OCI-LY7 (cell line): ENCODE results near the gene FAM217B. TPM values are rescaled to one million over a fixed set of nuclear protein-coding genes. Genes with fewer than 3 reads are reported as not detected.

ENCODE experiments used
- BruUV-seq: library from RNA; stranded (reverse); fragments of 400-500 nt; replicated peaks from 2 replicates; lab custom pipeline; 2021; lab: Mats Ljungman, UMichigan
- CTCF ChIA-PET: fragments of 300-600 bp; sonication (Branson Sonifier 250); formaldehyde crosslinking; loops from one replicate; lab custom pipeline; 2022; ENCODE audit warnings: antibody characterized with exemption; ENCODE audit not compliant: unreplicated experiment; lab: Charles Lee
- POLR2A ChIA-PET: fragments of 300-600 bp; sonication (Branson Sonifier 250); formaldehyde crosslinking; loops from one replicate; lab custom pipeline; 2022; ENCODE audit warnings: antibody characterized with exemption; lab: Charles Lee
- DNase-seq: peaks from one replicate; pipeline ENCODE4 v3.0.0-alpha.2; 2015; ENCODE audit warnings: low spot score
- H2AFZ ChIP-seq: fragments of 200-600 bp; sonication (generic), shearing (Covaris generic); 2 replicates; pipeline ENCODE4 v1.6.1; 2014; ENCODE audit warnings: mild to moderate bottlenecking, antibody characterized with exemption, low read length, moderate library complexity
- H3K27ac ChIP-seq: fragments of 200-600 bp; sonication (generic); 2 replicates; pipeline ENCODE4 v1.5.1; 2014; ENCODE audit warnings: mixed run types, low read depth, mild to moderate bottlenecking, moderate library complexity, low read length, inconsistent platforms; ENCODE audit not compliant: poor library complexity, severe bottlenecking
- H3K36me3 ChIP-seq: fragments of 200-600 bp; sonication (generic); 2 replicates; pipeline ENCODE4 v1.6.1; 2014; ENCODE audit warnings: mild to moderate bottlenecking, antibody characterized with exemption, low read length, moderate library complexity, mixed read lengths; ENCODE audit not compliant: insufficient read depth
- H3K4me1 ChIP-seq: fragments of 200-600 bp; sonication (generic); 2 replicates; pipeline ENCODE4 v1.5.1; 2014; ENCODE audit warnings: mild to moderate bottlenecking, low read length; ENCODE audit not compliant: insufficient read depth, poor library complexity, severe bottlenecking
- H3K4me2 ChIP-seq: fragments of 200-600 bp; sonication (generic); 2 replicates; pipeline ENCODE4 v1.6.1; 2014; ENCODE audit warnings: mild to moderate bottlenecking, low read length
- H3K4me3 ChIP-seq: fragments of 200-600 bp; sonication (generic); 2 replicates; pipeline ENCODE4 v1.5.1; 2014; ENCODE audit warnings: mild to moderate bottlenecking, low read depth, low read length; ENCODE audit not compliant: poor library complexity, severe bottlenecking
- H3K79me2 ChIP-seq: fragments of 200-600 bp; sonication (generic); 2 replicates; pipeline ENCODE4 v1.6.1; 2016; ENCODE audit warnings: low read depth, mild to moderate bottlenecking, low read length, moderate library complexity, mixed read lengths; ENCODE audit not compliant: insufficient read depth
- H3K9me2 ChIP-seq: fragments of 200-600 bp; sonication (generic); 2 replicates; pipeline ENCODE4 v1.6.1; 2016; ENCODE audit warnings: mild to moderate bottlenecking, low read length, mixed read lengths; ENCODE audit not compliant: insufficient read depth
- H3K9me3 ChIP-seq: fragments of 200-600 bp; sonication (generic); 2 replicates; pipeline ENCODE4 v1.6.1; 2014; ENCODE audit warnings: mild to moderate bottlenecking, mixed run types, low read length, mixed read lengths
- H4K20me1 ChIP-seq: fragments of 200-600 bp; sonication (generic); 2 replicates; pipeline ENCODE4 v1.6.1; 2014; ENCODE audit warnings: mild to moderate bottlenecking, antibody characterized with exemption, low read length, moderate library complexity, mixed read lengths; ENCODE audit not compliant: insufficient read depth
- EZH2phosphoT487 ChIP-seq: fragments of 200-600 bp; sonication (generic); IDR thresholded peaks from 2 replicates; pipeline ENCODE4 v1.6.1; 2018; ENCODE audit warnings: low read depth, borderline replicate concordance, mild to moderate bottlenecking, mixed run types, antibody characterized with exemption, low read length, moderate library complexity, mixed read lengths
- intact Hi-C: fragments of 100-400 bp; cut with micrococcal nuclease; formaldehyde crosslinking; loops from one replicate; pipeline ENCODE4 v1.10.0; 2022; ENCODE audit not compliant: unreplicated experiment
- total RNA-seq, 2 experiments: library from RNA; depleted of rRNA in 1 of 2; stranded (reverse); fragments of >200 nt in 1 of 2; shearing (Covaris generic) in 1 of 2; gene quantifications; 2 replicates each; pipeline ENCODE4 v1.2.3, GENCODE V29; 2014 to 2022
- TF ChIP-seq, protein P1 (sequence below): fragments of 200-600 bp; sonication (generic); conservative IDR thresholded peaks from 2 replicates; pipeline ENCODE4 v1.5.1; 2014; ENCODE audit warnings: mild to moderate bottlenecking, antibody characterized with exemption, low read length, moderate library complexity, mixed read lengths

Gene FAM217B
- total RNA-seq, 2 experiments from 2014 or later: 18.0 to 28.3 TPM

DNA sequence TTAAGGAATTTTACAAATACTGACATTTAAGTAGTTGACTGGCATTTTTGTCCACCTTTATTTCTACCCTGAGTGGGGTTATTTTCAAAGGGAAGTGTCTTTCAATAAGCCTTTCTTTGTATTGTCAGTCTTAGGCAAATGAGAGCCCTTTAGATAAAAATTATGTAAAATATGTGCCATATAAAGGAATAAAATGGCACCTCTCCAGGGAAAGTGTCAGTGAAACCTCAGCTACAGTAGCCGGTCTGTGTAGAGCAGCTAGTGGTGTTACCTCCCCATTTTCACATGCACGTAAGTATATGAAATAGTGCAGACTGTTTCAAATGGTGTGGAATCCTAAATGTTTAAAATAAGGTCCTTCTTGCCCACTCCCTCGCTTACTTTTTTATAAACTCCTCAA is 5.0 kb downstream of the FAM217B start:
- Histone ChIP-seq H3K9me3 (no peaks in the 10 kb centered on the region), H3K79me2 (peaks cover 13% of the 10 kb centered on the region), H3K27ac (no peak overlapping the region), H2AFZ (no peak overlapping the region), H3K4me1 (peaks cover 23% of the 10 kb centered on the region), H3K4me2 (no peak overlapping the region), H3K36me3 (peaks cover 37% of the 10 kb centered on the region), H3K9me2 (no peaks in the 10 kb centered on the region), H4K20me1 (no peaks in the 10 kb centered on the region), H3K4me3 (no peak overlapping the region)
- no TSS peak for BruUV-seq
- POLR2A ChIA-PET: interaction anchor here (1.0 kb wide), 1 partner anchor 8 kb away, joined by 3 read pairs; no protein-coding TSS in a partner anchor
- CTCF ChIA-PET: no interaction called here
- no peak for DNase-seq
- intact Hi-C loops: loop anchor here (10.0 kb wide), 1 partner anchor 460 kb away; no protein-coding TSS in a partner anchor
- TF ChIP-seq, protein P1, sequence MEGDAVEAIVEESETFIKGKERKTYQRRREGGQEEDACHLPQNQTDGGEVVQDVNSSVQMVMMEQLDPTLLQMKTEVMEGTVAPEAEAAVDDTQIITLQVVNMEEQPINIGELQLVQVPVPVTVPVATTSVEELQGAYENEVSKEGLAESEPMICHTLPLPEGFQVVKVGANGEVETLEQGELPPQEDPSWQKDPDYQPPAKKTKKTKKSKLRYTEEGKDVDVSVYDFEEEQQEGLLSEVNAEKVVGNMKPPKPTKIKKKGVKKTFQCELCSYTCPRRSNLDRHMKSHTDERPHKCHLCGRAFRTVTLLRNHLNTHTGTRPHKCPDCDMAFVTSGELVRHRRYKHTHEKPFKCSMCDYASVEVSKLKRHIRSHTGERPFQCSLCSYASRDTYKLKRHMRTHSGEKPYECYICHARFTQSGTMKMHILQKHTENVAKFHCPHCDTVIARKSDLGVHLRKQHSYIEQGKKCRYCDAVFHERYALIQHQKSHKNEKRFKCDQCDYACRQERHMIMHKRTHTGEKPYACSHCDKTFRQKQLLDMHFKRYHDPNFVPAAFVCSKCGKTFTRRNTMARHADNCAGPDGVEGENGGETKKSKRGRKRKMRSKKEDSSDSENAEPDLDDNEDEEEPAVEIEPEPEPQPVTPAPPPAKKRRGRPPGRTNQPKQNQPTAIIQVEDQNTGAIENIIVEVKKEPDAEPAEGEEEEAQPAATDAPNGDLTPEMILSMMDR: no peak
- TF ChIP-seq EZH2phosphoT487: no peak

DNA sequence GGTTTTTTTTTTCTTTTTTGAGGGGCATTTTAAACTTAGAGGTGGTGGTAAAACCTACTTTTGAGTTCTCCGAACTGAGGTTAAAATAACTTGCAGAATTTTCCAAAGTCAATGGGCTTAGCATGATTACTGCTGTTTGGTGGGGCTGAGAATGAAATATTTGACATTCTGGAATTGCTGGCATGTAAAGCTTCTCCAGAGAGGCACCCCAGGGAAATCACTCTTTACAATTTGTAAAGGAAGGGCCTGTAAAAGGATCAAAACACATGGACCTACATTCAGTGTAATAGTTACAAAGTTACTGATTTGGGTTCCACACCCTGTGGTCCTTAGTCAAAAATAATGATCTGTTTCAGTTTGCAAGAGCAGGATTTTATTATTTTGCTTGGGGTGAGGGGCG is 5.5 kb downstream of the FAM217B start:
- intact Hi-C loops: loop anchor here (10.0 kb wide), 1 partner anchor 459 kb away; no protein-coding TSS in a partner anchor
- H3K9me3 ChIP-seq: no peaks in the 10 kb centered on the region

DNA sequence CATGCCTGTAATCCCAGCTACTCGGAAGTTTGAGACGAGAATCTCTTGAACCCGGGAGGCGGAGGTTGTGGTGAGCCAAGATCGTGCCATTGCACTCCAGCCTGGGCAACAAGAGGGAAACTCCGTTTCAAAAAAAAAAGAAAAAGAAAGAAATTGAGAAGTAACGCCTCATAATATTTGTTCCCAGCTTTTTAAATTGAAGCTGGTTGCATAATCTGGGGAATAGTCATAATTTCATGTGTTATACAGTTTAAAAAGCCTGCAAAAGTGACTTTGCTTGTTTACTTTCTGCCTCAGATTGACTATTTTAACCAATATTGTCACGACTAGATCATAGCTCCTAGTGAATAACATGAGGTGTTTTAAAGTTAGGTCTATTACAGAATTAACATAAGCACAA is 7.2 kb downstream of the FAM217B start:
- DNase-seq: no peak
- Histone ChIP-seq H3K4me3 (no peak overlapping the region), H4K20me1 (no peaks in the 10 kb centered on the region), H3K9me2 (no peaks in the 10 kb centered on the region), H3K4me1 (peaks cover 15% of the 10 kb centered on the region), H3K79me2 (no peaks in the 10 kb centered on the region), H3K27ac (no peak overlapping the region), H2AFZ (no peak overlapping the region), H3K36me3 (peaks cover 34% of the 10 kb centered on the region), H3K9me3 (no peaks in the 10 kb centered on the region), H3K4me2 (no peak overlapping the region)
- CTCF ChIA-PET: no interaction called here
- intact Hi-C loops: loop anchor here (10.0 kb wide), 1 partner anchor 457 kb away; no protein-coding TSS in a partner anchor
- no peak for TF ChIP-seq EZH2phosphoT487
- TF ChIP-seq, protein P1: no peak
- POLR2A ChIA-PET: interaction anchor here (0.6 kb wide), 1 partner anchor 25 kb away, joined by 3 read pairs; no protein-coding TSS in a partner anchor
- BruUV-seq: no TSS peak

More for the DNA sequence above, 5.5 kb downstream of the FAM217B start:
- no peaks in the 10 kb centered on the region for H4K20me1 ChIP-seq
- CTCF ChIA-PET: no interaction called here
- no peak for DNase-seq
- TF ChIP-seq, protein P1: no peak
- TF ChIP-seq EZH2phosphoT487: no peak
- H3K27ac ChIP-seq: no peak overlapping the region
- BruUV-seq: no TSS peak
- POLR2A ChIA-PET: interaction anchor here (1.0 kb wide), 1 partner anchor 9 kb away, joined by 3 read pairs; no protein-coding TSS in a partner anchor
- no peak overlapping the region for H3K4me3 ChIP-seq
- H3K36me3 ChIP-seq: peaks cover 37% of the 10 kb centered on the region
- H3K9me2 ChIP-seq: no peaks in the 10 kb centered on the region
- H3K4me2 ChIP-seq: no peak overlapping the region
- peaks cover 13% of the 10 kb centered on the region for H3K79me2 ChIP-seq
- peaks cover 23% of the 10 kb centered on the region for H3K4me1 ChIP-seq
- H2AFZ ChIP-seq: no peak overlapping the region
